Cardiac fibroblast (primary cell): ENCODE measurements around the gene HEXIM1.

Experiments used
- DNase-seq, 2 donors: peaks; one replicate each; pipeline versions ENCODE4 v3.0.0 to v3.0.0-alpha.2; 2010; ENCODE audit warnings: low read depth in 2 of 2
- H3K4me3 ChIP-seq, 2 donors: replicated peaks in 1 of 2; 1 replicate in 1 of 2; 2 replicates in 1 of 2; pipeline ENCODE4 v1.5.1; 2011; ENCODE audit warnings: low read depth in 2 of 2, low read length in 2 of 2, mild to moderate bottlenecking in 2 of 2, moderate library complexity in 1 of 2
- TF ChIP-seq, protein P1 (sequence below): IDR thresholded peaks from one replicate; pipeline ENCODE4 v1.5.1; 2011; ENCODE audit warnings: low read depth, mild to moderate bottlenecking, low read length, inconsistent platforms

HEXIM1 gene

DNA sequence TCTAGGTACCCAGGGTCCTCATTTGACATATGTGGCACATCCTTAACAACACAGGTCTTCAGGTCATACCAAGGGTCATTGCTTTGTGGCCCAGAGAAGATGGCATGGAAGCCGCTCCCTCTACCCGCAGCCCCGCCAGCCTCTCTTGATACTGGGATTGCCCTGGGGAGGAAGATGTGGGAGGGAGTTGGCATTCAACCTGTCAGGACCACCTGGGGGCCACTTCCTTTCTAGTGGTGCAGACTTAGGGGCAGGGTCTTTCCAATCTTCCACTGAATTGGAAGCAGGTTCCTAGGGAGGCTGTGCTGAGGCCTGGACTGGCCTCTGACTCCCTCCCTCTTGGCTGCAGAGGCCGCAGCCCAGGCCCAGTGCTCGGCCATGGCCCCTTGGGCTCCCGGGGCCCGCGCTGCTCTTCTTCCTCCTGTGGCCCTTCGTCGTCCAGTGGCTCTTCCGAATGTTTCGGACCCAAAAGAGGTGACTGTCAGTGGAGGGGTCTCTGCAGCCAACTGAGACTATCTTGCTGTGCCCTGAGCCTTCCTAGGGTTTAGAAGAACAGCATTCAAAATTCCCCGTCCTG is 5.1 kb upstream of the HEXIM1 start:
- H3K4me3 ChIP-seq: no peak overlapping the region
- no peak for DNase-seq
- TF ChIP-seq, protein P1, sequence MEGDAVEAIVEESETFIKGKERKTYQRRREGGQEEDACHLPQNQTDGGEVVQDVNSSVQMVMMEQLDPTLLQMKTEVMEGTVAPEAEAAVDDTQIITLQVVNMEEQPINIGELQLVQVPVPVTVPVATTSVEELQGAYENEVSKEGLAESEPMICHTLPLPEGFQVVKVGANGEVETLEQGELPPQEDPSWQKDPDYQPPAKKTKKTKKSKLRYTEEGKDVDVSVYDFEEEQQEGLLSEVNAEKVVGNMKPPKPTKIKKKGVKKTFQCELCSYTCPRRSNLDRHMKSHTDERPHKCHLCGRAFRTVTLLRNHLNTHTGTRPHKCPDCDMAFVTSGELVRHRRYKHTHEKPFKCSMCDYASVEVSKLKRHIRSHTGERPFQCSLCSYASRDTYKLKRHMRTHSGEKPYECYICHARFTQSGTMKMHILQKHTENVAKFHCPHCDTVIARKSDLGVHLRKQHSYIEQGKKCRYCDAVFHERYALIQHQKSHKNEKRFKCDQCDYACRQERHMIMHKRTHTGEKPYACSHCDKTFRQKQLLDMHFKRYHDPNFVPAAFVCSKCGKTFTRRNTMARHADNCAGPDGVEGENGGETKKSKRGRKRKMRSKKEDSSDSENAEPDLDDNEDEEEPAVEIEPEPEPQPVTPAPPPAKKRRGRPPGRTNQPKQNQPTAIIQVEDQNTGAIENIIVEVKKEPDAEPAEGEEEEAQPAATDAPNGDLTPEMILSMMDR: no peak

GRCh38 chr17:45143767-45144198 is 4.5 kb upstream of the HEXIM1 start:
- TF ChIP-seq, protein P1: no peak
- DNase-seq: peak; percentile 85 to 95
- peak overlapping the region; percentile 26 to 37 for H3K4me3 ChIP-seq

GRCh38 chr17:45144199-45145034 is 3.9 kb upstream of the HEXIM1 start:
- peak in 1 of 2 donors; percentile 23 for DNase-seq
- TF ChIP-seq, protein P1: no peak
- H3K4me3 ChIP-seq: peak overlapping the region; percentile 26 to 37

GRCh38 chr17:45145035-45145389 is 3.3 kb upstream of the HEXIM1 start:
- no peak overlapping the region for H3K4me3 ChIP-seq
- TF ChIP-seq, protein P1: no peak
- no peak for DNase-seq

DNA sequence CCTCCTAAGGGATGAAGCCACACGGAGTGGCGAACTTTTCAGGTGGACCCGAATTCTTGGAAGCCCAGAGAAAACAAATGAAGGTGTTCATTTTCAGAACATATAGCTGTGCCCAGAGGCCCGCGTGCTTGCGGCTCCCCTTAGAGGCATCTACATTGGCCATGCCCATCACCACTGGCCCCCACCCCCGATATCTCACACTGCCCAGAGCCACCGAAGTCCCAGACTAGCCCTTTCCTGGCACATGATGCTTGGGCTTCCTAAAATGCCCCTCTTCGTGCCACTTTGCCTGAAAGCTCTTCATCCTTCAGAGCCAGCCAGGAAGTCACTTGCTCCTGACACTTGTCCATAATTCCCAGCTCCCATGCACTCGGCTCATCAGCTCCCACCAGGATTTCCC is 2.1 kb upstream of the HEXIM1 start:
- no peak overlapping the region for H3K4me3 ChIP-seq
- no peak for DNase-seq
- TF ChIP-seq, protein P1: no peak

DNA sequence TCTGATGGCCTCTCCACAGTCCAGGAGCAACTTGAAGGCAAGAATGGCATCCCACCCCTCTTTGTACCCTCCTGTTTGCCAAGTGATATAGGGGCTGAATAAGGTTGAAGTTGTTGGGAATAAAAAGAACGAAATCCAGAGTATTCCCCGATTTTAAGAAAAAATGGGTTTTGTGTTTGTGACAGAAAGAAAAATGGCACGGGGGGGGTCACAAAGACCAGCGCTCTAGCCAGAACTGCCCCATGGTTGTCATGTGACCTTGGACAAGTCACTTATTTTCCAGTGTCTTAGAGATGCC is 1.7 kb upstream of the HEXIM1 start:
- DNase-seq: no peak
- TF ChIP-seq, protein P1: no peak
- peak overlapping the region in 1 of 2 donors; percentile 60 for H3K4me3 ChIP-seq
